ENCODE data around the gene IL17RE.

DNA sequence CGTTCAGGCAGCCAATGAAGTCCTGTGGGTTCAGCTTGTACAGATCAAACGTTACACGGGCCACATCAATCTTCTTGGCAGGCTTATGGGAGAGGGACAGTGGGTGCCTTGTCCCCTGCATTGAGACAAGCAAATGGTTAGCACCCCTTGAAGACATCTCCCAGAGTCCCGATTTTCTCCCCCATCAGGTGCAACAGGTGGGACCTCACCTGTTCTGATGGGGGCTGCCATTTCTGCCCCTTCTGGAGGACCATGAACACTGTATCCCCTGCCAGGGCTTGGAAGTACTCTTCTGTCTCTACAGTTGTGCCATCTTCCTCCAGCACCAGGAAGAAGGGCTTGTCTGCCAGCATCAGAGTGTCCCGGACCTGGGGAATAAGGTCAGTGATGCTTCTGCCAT lies 32.7 kb upstream of the IL17RE start:
- TF ChIP-seq EP300 (IDR thresholded peaks at IDR 0.05): no peak
- TF ChIP-seq, protein P1, sequence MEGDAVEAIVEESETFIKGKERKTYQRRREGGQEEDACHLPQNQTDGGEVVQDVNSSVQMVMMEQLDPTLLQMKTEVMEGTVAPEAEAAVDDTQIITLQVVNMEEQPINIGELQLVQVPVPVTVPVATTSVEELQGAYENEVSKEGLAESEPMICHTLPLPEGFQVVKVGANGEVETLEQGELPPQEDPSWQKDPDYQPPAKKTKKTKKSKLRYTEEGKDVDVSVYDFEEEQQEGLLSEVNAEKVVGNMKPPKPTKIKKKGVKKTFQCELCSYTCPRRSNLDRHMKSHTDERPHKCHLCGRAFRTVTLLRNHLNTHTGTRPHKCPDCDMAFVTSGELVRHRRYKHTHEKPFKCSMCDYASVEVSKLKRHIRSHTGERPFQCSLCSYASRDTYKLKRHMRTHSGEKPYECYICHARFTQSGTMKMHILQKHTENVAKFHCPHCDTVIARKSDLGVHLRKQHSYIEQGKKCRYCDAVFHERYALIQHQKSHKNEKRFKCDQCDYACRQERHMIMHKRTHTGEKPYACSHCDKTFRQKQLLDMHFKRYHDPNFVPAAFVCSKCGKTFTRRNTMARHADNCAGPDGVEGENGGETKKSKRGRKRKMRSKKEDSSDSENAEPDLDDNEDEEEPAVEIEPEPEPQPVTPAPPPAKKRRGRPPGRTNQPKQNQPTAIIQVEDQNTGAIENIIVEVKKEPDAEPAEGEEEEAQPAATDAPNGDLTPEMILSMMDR (IDR thresholded peaks at IDR 0.05): no peak
- no peak for TF ChIP-seq POLR2AphosphoS5 (IDR thresholded peaks at IDR 0.05)
- no peak for TF ChIP-seq POLR2A (IDR thresholded peaks at IDR 0.05; ENCODE audit: low read depth)

All from esophagus muscularis mucosa (tissue), 4 donors.